Measurements from ENCODE around the gene PREX1.

PREX1 gene

DNA sequence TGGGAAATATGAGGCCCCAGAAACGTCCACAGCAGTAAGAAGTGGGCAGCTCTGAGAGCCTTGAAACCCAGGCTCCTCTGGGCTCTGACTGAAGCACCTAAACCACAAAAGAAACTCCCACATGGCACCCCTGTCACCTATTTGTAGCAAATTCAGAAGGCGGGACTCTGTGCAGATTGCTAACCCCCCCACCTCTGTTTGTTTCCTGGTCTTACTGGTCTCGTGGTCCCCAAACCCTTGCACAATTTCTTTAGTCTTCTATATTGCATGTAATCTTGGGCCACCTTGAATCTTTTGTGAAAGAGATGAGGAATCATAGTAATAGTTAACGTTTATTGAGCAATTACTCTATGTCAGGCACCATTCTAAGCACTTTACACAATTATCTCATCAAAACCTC lies 154.3 kb downstream of the PREX1 start:
- no peak for DNase-seq (ENCODE audit: low spot score)
- ChIA-PET CTCF (interaction anchor here (0.5 to 2.2 kb wide), 2 partner anchors 16 to 247 kb away, joined by 3 to 13 read pairs; no protein-coding TSS in a partner anchor), POLR2A (ENCODE audit: low non-redundant PET) (interaction anchor here (0.6 kb wide), 1 partner anchor 244 kb away, joined by 3 read pairs; no protein-coding TSS in a partner anchor)
- no peak overlapping the region for H3K27ac ChIP-seq
- TF ChIP-seq, protein P1, sequence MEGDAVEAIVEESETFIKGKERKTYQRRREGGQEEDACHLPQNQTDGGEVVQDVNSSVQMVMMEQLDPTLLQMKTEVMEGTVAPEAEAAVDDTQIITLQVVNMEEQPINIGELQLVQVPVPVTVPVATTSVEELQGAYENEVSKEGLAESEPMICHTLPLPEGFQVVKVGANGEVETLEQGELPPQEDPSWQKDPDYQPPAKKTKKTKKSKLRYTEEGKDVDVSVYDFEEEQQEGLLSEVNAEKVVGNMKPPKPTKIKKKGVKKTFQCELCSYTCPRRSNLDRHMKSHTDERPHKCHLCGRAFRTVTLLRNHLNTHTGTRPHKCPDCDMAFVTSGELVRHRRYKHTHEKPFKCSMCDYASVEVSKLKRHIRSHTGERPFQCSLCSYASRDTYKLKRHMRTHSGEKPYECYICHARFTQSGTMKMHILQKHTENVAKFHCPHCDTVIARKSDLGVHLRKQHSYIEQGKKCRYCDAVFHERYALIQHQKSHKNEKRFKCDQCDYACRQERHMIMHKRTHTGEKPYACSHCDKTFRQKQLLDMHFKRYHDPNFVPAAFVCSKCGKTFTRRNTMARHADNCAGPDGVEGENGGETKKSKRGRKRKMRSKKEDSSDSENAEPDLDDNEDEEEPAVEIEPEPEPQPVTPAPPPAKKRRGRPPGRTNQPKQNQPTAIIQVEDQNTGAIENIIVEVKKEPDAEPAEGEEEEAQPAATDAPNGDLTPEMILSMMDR (conservative IDR thresholded peaks at IDR 0.05; ENCODE audit: low read depth) = no peak

DNA sequence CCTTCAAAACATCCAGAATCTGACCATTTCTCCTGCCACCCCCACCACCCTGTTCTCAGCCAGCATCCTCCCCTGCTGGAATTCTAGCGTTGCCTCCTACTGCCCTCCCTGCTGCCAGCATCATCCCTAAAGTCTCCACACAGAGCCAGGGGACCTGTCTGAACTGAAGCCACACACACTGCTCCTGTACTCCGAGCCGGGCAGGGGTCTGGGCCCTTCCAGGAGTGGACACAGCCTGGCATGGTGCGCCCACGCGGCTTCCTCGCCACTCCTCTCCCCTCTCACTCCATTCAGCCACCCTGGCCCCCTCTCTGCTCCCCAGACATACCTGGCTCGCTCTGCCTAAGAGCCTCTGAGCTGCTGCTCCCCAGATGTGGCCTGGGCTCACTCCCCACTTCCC lies 155.5 kb downstream of the PREX1 start:
- ChIA-PET POLR2A (ENCODE audit: low non-redundant PET) (interaction anchor here (0.6 kb wide), 1 partner anchor 173 kb away, joined by 6 read pairs; no protein-coding TSS in a partner anchor), CTCF (interaction anchor here (2.2 kb wide), 1 partner anchor 15 kb away, joined by 13 read pairs; no protein-coding TSS in a partner anchor)
- no peak overlapping the region for H3K27ac ChIP-seq
- TF ChIP-seq, protein P1 (conservative IDR thresholded peaks at IDR 0.05; ENCODE audit: low read depth) = no peak
- DNase-seq (ENCODE audit: low spot score) = no peak

DNA sequence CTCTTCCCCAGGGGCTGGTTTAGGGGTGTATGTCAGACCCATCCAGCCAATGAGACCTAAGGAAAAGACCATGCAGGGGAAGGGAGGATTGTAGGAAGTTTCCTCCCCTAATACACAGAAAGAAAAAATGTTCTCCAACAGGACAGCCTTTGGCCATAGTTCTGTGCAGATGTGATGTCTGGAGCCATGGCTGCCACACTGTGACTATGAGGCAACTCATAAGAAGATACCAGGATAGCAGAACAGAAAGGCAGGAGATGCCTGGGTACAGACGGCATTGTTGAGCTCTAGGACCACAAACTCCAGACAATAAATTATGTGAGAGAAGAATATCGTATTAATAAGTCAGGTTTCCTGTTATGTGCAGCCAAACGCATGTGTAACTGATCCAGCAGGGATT lies 156.7 kb downstream of the PREX1 start:
- ChIA-PET POLR2A (ENCODE audit: low non-redundant PET) (no interaction called here), CTCF (interaction anchor here (0.7 to 0.9 kb wide), 2 partner anchors 8 to 14 kb away, joined by 3 read pairs; no protein-coding TSS in a partner anchor)
- TF ChIP-seq, protein P1 (conservative IDR thresholded peaks at IDR 0.05; ENCODE audit: low read depth) = no peak
- no peak overlapping the region for H3K27ac ChIP-seq
- DNase-seq (ENCODE audit: low spot score) = no peak

DNA sequence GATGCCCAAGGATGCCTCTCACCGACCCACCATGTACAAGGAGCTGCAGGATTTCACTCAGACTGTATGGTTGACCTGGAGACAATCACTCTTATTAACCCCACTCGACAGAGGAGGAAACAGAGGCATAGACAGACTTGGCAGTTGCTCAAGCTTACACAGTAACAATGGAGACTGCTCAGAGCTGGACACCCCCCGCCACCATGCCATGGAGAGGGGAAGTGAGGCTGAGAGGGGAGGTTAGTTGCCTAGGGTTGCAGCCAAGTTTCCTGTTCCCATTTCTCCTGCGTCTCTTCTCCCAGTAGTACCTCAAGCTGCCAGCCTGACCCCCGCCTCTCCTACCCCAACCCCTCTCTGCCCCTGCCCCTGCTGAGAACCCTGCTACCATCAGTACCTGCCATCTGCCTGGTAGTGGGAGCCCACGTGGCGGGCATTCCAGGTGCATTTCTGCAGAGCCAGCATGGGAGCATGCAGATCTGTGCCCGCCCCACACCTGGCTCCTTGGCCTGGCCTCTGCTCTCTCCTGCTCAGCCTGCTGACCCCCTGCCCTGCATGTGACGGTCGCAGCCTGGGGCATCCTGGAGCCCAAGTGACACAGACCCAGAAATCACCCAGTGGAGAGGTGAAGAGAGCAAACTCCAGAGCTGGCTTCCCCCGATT lies 157.7 kb downstream of the PREX1 start:
- POLR2A ChIA-PET (ENCODE audit: low non-redundant PET) = no interaction called here
- CTCF ChIA-PET = interaction anchor here (0.6 to 2.3 kb wide), 2 partner anchors 12 to 17 kb away, joined by 3 to 9 read pairs; no protein-coding TSS in a partner anchor
- DNase-seq (ENCODE audit: low spot score) = no peak
- no peak overlapping the region for H3K27ac ChIP-seq
- TF ChIP-seq, protein P1 (conservative IDR thresholded peaks at IDR 0.05; ENCODE audit: low read depth) = no peak

DNA sequence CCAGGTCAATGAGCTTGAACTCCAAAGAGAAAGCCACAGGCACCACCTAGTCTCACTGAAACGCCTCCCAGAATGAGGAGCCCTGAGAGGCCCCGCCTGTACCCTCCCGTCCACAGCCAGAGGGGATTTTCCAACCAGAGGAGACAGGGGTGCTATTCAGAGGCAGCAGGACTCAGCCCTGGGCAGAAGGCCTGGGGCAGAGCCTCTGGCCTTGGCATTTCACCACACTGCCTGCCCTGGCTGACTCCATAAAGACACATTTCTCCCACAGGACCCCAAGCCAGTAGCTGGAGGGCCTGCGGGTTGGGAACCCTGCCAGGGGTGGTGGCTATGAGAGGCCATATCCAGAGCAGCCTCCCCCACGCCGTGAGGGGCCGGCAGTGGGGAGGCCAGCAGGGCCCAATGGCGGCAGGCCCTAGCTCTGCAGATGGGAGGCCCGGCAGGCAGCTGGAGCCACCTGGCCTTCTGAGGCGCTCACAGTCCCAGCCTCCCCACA lies 159.3 kb downstream of the PREX1 start:
- no peak for DNase-seq (ENCODE audit: low spot score)
- TF ChIP-seq, protein P1 (conservative IDR thresholded peaks at IDR 0.05; ENCODE audit: low read depth) = no peak
- CTCF ChIA-PET = interaction anchor here (0.6 to 2.3 kb wide), 2 partner anchors 11 to 12 kb away, joined by 3 to 9 read pairs; no protein-coding TSS in a partner anchor
- H3K27ac ChIP-seq = no peak overlapping the region
- POLR2A ChIA-PET (ENCODE audit: low non-redundant PET) = no interaction called here

DNA sequence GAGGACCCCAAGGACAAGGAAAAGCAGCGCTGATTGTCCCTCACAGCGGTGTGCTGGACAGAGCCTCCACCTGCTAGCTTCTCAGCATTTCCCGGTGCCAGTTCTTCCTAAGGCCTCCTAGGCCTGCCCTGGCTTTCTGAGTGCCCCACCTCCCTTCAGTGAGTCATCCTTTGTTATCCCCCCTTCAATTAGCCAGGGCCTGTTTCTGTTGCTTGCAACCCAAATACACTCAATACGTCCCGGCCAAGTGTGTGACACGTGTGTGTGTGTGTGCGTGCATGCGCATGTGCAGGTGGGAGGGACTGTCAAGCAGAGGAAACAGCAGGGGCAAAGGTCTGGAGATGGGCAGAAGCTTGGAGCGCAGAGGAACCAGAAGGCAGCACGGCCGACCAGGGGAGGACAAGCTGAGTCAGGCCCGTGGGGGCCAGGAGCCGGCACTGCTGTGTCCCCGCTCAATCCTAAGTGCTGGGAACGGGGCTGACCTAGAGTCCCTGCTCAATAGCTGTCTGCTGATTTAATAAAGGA lies 159.8 kb downstream of the PREX1 start:
- ChIA-PET POLR2A (ENCODE audit: low non-redundant PET) (no interaction called here), CTCF (interaction anchor here (2.3 kb wide), 1 partner anchor 10 kb away, joined by 9 read pairs; no protein-coding TSS in a partner anchor)
- DNase-seq (ENCODE audit: low spot score) = no peak
- H3K27ac ChIP-seq = no peak overlapping the region
- TF ChIP-seq, protein P1 (conservative IDR thresholded peaks at IDR 0.05; ENCODE audit: low read depth) = no peak
